ENCODE results near the gene NTN4.

GRCh38 chr12:95731519-95731958 lies 59.0 kb downstream of the NTN4 start:
- TF ChIP-seq CTCF (IDR thresholded peaks at IDR 0.05), result no peak
- no peak for TF ChIP-seq POLR2AphosphoS5 (IDR thresholded peaks at IDR 0.05)
- no peak for TF ChIP-seq POLR2A (IDR thresholded peaks at IDR 0.05)

Data from prostate gland (tissue), 2 donors.